Measurements from ENCODE around the gene OCIAD2.
"Not testable (repeated sequence)": the region's sequence is repeated elsewhere in the genome, so short reads cannot be mapped to it uniquely, and the experiment has no call there.

Gene OCIAD2

DNA sequence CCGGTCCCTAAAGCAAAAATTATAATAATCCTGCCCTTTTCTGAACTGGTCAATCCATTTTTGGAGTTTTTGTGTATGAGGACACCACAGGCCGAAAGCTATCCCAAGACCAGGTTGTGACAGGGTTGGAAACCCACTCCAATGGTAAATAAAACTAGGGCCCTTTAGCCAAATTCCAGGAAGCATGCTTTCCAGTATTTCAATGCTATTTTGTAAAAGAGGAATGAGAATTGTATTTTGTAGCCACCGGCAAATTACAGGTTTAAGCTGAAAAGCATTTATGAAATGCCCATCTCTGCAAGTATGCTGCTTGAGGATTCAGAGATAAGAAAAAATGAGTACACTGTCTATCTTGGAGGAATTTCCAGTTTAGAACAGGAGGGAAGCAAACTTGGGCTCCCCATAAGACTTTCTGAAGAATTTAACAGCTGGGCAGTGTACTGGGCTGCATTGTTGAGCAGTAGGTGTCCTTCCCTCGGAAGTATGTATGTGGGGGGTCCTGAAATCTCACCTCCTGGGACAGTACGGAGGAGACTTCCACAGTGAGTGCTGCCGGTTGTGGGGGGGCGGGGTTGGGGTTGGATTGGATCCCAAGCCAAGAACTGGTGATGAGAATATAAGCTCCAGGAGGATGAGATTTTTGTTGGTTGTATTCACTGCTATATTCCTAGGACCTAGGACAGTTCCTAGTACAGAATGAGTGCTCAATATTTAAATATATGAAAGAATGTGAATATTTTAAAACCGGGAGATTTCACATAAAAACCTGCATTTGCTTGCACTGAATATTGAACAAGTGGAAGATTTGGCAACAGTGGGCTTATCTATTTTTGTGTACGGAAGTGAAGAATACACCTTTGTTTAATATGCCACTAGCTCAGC, 26.8 kb downstream of the OCIAD2 start:
- TF ChIP-seq, protein P1, sequence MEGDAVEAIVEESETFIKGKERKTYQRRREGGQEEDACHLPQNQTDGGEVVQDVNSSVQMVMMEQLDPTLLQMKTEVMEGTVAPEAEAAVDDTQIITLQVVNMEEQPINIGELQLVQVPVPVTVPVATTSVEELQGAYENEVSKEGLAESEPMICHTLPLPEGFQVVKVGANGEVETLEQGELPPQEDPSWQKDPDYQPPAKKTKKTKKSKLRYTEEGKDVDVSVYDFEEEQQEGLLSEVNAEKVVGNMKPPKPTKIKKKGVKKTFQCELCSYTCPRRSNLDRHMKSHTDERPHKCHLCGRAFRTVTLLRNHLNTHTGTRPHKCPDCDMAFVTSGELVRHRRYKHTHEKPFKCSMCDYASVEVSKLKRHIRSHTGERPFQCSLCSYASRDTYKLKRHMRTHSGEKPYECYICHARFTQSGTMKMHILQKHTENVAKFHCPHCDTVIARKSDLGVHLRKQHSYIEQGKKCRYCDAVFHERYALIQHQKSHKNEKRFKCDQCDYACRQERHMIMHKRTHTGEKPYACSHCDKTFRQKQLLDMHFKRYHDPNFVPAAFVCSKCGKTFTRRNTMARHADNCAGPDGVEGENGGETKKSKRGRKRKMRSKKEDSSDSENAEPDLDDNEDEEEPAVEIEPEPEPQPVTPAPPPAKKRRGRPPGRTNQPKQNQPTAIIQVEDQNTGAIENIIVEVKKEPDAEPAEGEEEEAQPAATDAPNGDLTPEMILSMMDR (conservative IDR thresholded peaks at IDR 0.05; ENCODE audit: low read depth, low read length), result no peak
- no peak overlapping the region for H3K4me3 ChIP-seq (ENCODE audit: low read length)
- DNase-seq (ENCODE audit: low read depth), result no peak

DNA sequence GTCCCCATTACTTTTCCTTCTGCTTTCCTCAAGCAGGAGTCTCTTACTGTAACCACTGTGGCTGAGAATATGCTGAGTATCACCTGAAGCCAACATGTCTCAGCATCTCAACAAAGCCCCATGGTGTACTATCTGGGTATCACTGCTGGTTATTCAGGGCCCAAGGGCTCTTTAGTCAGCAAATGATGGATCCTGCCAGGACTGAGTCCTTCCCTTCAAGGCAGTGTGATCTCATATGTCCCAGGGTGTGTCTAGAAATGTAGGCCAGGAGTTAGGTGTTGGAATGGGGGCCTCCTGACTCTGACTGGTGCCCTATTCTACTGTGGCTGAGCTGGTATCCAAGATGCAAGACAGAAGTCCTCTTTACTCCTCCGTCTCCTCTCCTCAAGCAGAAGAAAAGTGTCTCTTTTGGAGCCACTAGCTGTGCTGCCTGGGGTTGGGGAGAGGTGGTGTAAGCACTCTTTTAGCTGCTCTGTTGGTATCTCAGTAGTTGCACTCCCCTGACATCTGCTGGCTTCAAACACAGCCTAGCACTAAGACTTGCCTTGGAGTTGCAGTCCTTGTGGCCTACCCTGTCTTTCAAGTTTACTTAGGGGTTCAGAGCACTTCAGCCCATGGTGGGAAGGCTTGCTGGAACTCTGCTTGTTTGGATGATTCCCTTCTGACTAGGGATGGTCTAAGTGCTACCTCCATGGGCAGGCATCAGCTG, 28.6 kb downstream of the OCIAD2 start:
- TF ChIP-seq, protein P1 (conservative IDR thresholded peaks at IDR 0.05; ENCODE audit: low read depth, low read length), result no peak
- H3K4me3 ChIP-seq (ENCODE audit: low read length), result no peak overlapping the region
- DNase-seq (ENCODE audit: low read depth), result no peak

DNA sequence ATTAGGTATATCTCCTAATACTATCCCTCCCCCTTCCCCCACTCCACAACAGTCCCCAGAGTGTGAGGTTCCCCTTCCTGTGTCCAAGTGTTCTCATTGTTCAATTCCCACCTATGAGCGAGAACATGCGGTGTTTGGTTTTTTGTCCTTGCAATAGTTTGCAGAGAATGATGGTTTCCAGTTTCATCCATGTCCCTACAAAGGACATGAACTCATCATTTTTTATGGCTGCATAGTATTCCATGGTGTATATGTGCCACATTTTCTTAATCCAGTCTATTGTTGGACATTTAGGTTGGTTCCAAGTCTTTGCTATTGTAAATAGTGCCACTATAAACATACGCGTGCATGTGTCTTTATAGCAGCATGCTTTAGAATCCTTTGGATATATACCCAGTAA, 41.9 kb downstream of the OCIAD2 start:
- not testable (repeated sequence) for DNase-seq (ENCODE audit: low read depth); H3K4me3 ChIP-seq (ENCODE audit: low read length)

DNA sequence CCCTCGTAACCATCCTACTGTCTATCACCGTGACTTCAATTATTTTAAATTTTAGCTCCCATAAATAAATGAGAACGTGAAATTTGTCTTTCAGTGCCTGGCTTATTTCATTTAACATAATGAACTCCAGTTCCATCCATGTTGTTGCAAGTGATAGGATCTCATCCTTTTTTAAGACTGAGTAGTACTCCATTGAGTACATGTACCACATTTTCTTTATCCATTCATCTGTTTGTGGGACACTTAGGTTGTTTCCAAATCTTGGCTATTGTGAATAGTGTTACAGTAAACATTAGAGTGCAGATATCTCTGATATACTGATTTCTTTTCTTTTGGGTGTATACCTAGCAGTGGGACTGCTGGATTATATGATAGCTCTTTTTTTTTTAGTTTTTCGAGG, 42.8 kb downstream of the OCIAD2 start:
- TF ChIP-seq, protein P1 (conservative IDR thresholded peaks at IDR 0.05; ENCODE audit: low read depth, low read length), result no peak
- H3K4me3 ChIP-seq (ENCODE audit: low read length), result no peak overlapping the region
- DNase-seq (ENCODE audit: low read depth), result no peak

DNA sequence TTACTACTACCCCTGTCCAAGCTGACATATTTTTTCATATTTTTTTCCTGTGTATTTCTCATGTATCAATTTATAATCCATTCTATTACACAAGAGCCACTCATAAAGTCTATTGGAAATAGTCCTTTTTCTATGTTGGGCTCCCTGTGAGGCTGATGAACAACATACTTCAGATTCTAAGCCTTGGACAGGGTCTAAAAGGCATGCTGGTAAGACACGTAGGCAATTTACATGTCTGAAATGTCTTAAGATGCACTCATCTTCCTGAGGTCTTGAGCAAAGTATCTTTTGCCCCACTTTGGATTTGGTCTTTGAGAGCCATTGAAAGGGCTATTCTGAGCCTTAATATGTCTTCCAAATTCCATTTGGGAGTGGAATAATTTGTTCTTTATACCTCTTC, 43.9 kb downstream of the OCIAD2 start:
- TF ChIP-seq, protein P1 (conservative IDR thresholded peaks at IDR 0.05; ENCODE audit: low read depth, low read length), result no peak
- H3K4me3 ChIP-seq (ENCODE audit: low read length), result no peak overlapping the region
- DNase-seq (ENCODE audit: low read depth), result no peak

DNA sequence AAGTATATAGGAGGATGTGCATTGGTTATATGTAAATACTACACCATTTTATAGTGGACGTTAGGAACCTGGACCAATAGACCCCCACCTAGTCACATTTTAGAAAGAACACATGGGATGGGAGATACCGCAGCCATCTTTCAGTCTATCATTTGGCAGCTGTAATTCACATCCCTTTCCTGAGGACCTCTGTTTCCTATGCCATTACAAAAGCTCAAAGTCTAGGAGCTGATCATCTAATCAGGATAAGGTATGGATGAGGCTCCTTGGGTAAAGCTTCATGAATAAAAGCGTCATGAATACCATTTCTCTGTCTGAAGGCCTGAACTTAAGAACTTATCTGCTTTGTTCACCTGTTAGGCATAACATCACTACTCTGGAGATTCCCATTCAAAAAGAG, 44.5 kb downstream of the OCIAD2 start:
- no peak overlapping the region for H3K4me3 ChIP-seq (ENCODE audit: low read length)
- no peak for DNase-seq (ENCODE audit: low read depth)
- TF ChIP-seq, protein P1 (conservative IDR thresholded peaks at IDR 0.05; ENCODE audit: low read depth, low read length), result no peak

DNA sequence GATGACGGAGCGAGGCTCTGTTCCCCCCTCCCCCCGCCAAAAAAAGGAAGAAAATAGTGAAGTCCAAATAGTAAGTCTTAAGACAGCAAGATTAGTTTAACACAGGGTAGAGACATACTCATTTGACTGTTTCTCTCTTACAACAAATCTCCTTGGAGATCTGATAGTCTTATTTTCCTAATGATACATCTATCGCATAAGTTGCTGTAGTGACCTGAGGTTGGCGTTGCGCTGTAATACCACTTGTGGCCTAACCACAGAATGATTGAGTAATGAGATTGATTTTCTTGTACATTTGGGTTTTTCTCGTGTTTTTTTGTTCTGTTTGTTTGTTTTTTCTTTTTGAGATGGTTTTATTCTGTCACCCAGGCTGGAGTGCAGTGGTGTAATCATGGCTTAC, 48.4 kb downstream of the OCIAD2 start:
- no peak for DNase-seq (ENCODE audit: low read depth)
- TF ChIP-seq, protein P1 (conservative IDR thresholded peaks at IDR 0.05; ENCODE audit: low read depth, low read length), result no peak
- no peak overlapping the region for H3K4me3 ChIP-seq (ENCODE audit: low read length)
